ENCODE measurements around the gene SCAND1.

GRCh38 chr20:35920523-35920922 is 33.8 kb downstream of the SCAND1 start:
- TF ChIP-seq REST (IDR thresholded peaks at IDR 0.05; ENCODE audit: insufficient replicate concordance, low read depth) (no peak), SPI1 (IDR thresholded peaks at IDR 0.05; ENCODE audit: borderline replicate concordance, low read depth) (no peak)
